ENCODE data around the gene MYH6.

- no peak for TF ChIP-seq POLR2A (IDR thresholded peaks at IDR 0.05)
- TF ChIP-seq, protein P1, sequence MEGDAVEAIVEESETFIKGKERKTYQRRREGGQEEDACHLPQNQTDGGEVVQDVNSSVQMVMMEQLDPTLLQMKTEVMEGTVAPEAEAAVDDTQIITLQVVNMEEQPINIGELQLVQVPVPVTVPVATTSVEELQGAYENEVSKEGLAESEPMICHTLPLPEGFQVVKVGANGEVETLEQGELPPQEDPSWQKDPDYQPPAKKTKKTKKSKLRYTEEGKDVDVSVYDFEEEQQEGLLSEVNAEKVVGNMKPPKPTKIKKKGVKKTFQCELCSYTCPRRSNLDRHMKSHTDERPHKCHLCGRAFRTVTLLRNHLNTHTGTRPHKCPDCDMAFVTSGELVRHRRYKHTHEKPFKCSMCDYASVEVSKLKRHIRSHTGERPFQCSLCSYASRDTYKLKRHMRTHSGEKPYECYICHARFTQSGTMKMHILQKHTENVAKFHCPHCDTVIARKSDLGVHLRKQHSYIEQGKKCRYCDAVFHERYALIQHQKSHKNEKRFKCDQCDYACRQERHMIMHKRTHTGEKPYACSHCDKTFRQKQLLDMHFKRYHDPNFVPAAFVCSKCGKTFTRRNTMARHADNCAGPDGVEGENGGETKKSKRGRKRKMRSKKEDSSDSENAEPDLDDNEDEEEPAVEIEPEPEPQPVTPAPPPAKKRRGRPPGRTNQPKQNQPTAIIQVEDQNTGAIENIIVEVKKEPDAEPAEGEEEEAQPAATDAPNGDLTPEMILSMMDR (IDR thresholded peaks at IDR 0.05), result no peak
These were observed 24.2 kb upstream of the MYH6 start for GRCh38 chr14:23432102-23432925.
